ENCODE data around the gene L3HYPDH. TPM values are rescaled to one million over a fixed set of nuclear protein-coding genes. Genes with fewer than 3 reads are reported as not detected.

The L3HYPDH gene
- total and polyA plus RNA-seq, 2 of the 13 experiments (the other 11 are each of a cell fraction or from before 2014, with no cell fraction given): 30.5 to 36.6 TPM

- TF ChIP-seq WIZ (CRISPR knock-in tag; IDR thresholded peaks at IDR 0.05) (no peak), ZNF788 (CRISPR knock-in tag; IDR thresholded peaks at IDR 0.05; ENCODE audit: borderline replicate concordance) (no peak), SALL2 (CRISPR knock-in tag; IDR thresholded peaks at IDR 0.05) (no peak), BHLHE40 (IDR thresholded peaks at IDR 0.05; ENCODE audit: low read length) (no peak), FOXA1 (IDR thresholded peaks at IDR 0.05) (no peak), FOXA1 (CRISPR knock-in tag; IDR thresholded peaks at IDR 0.05) (no peak), KMT2A (CRISPR knock-in tag; IDR thresholded peaks at IDR 0.05) (0 out of 2 replicates have a peak, but pooled peaks have one; percentile 40), FOXP1 (IDR thresholded peaks at IDR 0.05) (no peak), FOXP1 (CRISPR knock-in tag; IDR thresholded peaks at IDR 0.05) (no peak), MATR3 (CRISPR knock-in tag; IDR thresholded peaks at IDR 0.05) (no peak), HDAC6 (IDR thresholded peaks at IDR 0.05; ENCODE audit: low read depth, low read length) (no peak), IKZF4 (CRISPR knock-in tag; IDR thresholded peaks at IDR 0.05; ENCODE audit: borderline replicate concordance, low read depth, not compliant biosample characterization) (no peak), PREB (CRISPR knock-in tag; IDR thresholded peaks at IDR 0.05) (no peak), ZBTB42 (CRISPR knock-in tag; IDR thresholded peaks at IDR 0.05) (no peak), ZSCAN30 (CRISPR knock-in tag; IDR thresholded peaks at IDR 0.05) (no peak), ISX (CRISPR knock-in tag; conservative IDR thresholded peaks at IDR 0.05) (no peak), ZNF232 (CRISPR knock-in tag; IDR thresholded peaks at IDR 0.05; ENCODE audit: borderline replicate concordance) (no peak), ZNF709 (CRISPR knock-in tag; IDR thresholded peaks at IDR 0.05) (0 out of 2 replicates have a peak, but pooled peaks have one; percentile 39), ZNF253 (CRISPR knock-in tag; IDR thresholded peaks at IDR 0.05; ENCODE audit: borderline replicate concordance) (no peak), ISL2 (CRISPR knock-in tag; IDR thresholded peaks at IDR 0.05) (no peak), ZNF296 (CRISPR knock-in tag; conservative IDR thresholded peaks at IDR 0.05) (no peak), PTBP1 (IDR thresholded peaks at IDR 0.05; ENCODE audit: low read depth, low read length, poor library complexity, severe bottlenecking) (no peak), ZSCAN22 (CRISPR knock-in tag; IDR thresholded peaks at IDR 0.05) (no peak), RBM39 (IDR thresholded peaks at IDR 0.05; ENCODE audit: low read depth, low read length, poor library complexity, severe bottlenecking) (no peak), NFIC (IDR thresholded peaks at IDR 0.05; ENCODE audit: low read length) (no peak)
- TF ChIP-seq, protein P1, sequence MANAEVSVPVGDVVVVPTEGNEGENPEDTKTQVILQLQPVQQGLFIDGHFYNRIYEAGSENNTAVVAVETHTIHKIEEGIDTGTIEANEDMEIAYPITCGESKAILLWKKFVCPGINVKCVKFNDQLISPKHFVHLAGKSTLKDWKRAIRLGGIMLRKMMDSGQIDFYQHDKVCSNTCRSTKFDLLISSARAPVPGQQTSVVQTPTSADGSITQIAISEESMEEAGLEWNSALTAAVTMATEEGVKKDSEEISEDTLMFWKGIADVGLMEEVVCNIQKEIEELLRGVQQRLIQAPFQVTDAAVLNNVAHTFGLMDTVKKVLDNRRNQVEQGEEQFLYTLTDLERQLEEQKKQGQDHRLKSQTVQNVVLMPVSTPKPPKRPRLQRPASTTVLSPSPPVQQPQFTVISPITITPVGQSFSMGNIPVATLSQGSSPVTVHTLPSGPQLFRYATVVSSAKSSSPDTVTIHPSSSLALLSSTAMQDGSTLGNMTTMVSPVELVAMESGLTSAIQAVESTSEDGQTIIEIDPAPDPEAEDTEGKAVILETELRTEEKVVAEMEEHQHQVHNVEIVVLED (CRISPR knock-in tag; IDR thresholded peaks at IDR 0.05; ENCODE audit: borderline replicate concordance): no peak
- TF ChIP-seq, protein P2, sequence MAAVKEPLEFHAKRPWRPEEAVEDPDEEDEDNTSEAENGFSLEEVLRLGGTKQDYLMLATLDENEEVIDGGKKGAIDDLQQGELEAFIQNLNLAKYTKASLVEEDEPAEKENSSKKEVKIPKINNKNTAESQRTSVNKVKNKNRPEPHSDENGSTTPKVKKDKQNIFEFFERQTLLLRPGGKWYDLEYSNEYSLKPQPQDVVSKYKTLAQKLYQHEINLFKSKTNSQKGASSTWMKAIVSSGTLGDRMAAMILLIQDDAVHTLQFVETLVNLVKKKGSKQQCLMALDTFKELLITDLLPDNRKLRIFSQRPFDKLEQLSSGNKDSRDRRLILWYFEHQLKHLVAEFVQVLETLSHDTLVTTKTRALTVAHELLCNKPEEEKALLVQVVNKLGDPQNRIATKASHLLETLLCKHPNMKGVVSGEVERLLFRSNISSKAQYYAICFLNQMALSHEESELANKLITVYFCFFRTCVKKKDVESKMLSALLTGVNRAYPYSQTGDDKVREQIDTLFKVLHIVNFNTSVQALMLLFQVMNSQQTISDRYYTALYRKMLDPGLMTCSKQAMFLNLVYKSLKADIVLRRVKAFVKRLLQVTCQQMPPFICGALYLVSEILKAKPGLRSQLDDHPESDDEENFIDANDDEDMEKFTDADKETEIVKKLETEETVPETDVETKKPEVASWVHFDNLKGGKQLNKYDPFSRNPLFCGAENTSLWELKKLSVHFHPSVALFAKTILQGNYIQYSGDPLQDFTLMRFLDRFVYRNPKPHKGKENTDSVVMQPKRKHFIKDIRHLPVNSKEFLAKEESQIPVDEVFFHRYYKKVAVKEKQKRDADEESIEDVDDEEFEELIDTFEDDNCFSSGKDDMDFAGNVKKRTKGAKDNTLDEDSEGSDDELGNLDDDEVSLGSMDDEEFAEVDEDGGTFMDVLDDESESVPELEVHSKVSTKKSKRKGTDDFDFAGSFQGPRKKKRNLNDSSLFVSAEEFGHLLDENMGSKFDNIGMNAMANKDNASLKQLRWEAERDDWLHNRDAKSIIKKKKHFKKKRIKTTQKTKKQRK (IDR thresholded peaks at IDR 0.05; ENCODE audit: low read length): no peak
Observed at GRCh38 chr14:59464486-59465315, 19.5 kb downstream of the L3HYPDH start (continued).
